Neuron (in vitro differentiated cells): Measurements from ENCODE around the gene PMAIP1.

Experiments used
- H2AFZ ChIP-seq: one replicate; pipeline ENCODE4 v1.6.1; 2013; ENCODE audit warnings: low read depth, mild to moderate bottlenecking, inconsistent platforms, low read length, moderate library complexity
- H3K27me3 ChIP-seq: one replicate; pipeline ENCODE4 v1.6.1; 2013; ENCODE audit warnings: low read length; ENCODE audit not compliant: insufficient read depth
- H3K36me3 ChIP-seq: one replicate; pipeline ENCODE4 v1.6.1; 2013; ENCODE audit warnings: low read length; ENCODE audit not compliant: insufficient read depth
- H3K4me1 ChIP-seq: one replicate; pipeline ENCODE4 v1.6.1; 2013; ENCODE audit warnings: low read length; ENCODE audit not compliant: insufficient read depth
- H3K4me3 ChIP-seq: 2 replicates; pipeline ENCODE4 v1.5.1; 2013; ENCODE audit warnings: mild to moderate bottlenecking, low read length, moderate library complexity
- H3K9me3 ChIP-seq: one replicate; pipeline ENCODE4 v1.6.1; 2013; ENCODE audit warnings: low read length

PMAIP1 gene

DNA sequence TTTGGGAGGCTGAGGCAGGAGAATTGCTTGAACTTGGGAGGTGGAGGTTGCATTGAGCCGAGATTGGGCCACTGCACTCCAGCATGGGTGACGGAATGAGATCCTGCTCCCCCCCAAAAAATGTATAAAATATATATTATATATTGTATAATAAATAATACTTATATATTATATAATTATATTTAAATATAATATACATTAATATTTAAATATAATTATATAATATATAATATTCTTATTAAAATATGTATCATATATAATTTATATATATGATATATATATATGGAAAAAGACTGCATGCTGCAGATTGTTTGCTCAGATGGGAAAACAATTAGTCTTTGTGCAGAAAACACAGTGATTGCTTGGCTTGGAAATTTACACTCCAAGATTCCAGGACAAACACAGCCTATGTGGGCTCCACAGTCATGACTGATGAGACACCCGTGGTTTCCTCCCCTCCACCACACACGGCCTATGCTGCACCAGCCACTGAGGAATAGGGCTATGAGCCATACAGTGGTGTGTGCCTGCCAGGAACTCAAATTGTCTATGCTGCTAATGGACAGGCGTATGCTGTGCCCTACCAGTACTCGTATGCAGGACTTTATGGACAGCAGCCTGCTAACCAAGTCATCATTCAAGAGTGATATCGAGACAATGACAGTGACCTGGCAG is 30.0 kb downstream of the PMAIP1 start:
- peaks cover 5% of the 10 kb centered on the region for H3K27me3 ChIP-seq
- H3K4me1 ChIP-seq, result no peaks in the 10 kb centered on the region
- no peak overlapping the region for H3K4me3 ChIP-seq
- H3K9me3 ChIP-seq, result no peaks in the 10 kb centered on the region
- H3K36me3 ChIP-seq, result no peaks in the 10 kb centered on the region
- H2AFZ ChIP-seq, result no peak overlapping the region

DNA sequence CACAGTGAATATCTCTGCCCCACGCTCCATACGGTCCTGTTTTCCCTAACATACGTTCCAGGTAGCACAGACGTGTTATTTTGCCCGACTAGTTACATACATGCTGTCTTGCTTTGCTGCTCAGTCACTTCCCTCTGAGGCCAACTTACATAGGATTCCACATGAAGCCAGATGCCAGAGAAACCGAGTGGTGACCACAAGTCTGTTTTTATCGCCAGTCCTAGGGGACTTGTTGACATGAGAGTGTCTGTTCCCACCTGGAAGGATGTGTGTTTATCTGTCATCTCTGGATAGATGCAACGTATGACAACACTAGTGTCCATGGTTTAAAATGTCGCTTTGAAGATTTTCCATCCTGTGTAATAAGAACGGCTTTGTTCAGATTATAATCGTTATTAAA is 32.6 kb downstream of the PMAIP1 start:
- Histone ChIP-seq H3K36me3 (no peaks in the 10 kb centered on the region), H2AFZ (no peak overlapping the region), H3K4me3 (no peak overlapping the region), H3K4me1 (no peaks in the 10 kb centered on the region), H3K27me3 (peaks cover 5% of the 10 kb centered on the region), H3K9me3 (no peaks in the 10 kb centered on the region)

DNA sequence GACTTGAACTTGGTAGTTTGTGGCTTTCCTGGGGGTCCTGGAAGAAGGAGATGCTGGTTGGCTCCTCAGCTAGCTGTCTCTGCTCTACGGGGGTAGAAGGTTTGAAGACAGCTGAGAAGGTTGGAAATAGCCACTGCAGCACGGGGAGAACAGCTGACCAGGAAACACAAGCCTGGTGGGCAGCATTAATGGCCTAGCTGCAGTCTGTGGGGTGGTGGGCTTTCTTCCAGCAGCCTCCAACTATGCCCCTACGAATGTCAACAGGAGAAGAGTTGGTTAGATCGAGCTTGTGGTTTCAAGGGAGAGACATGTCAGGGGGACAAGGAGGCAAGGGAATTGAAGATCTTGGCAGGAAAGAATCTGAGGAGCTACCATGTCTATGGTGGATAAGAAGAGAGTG is 38.9 kb downstream of the PMAIP1 start:
- Histone ChIP-seq H3K36me3 (no peaks in the 10 kb centered on the region), H2AFZ (no peak overlapping the region), H3K9me3 (no peaks in the 10 kb centered on the region), H3K4me3 (no peak overlapping the region), H3K27me3 (no peaks in the 10 kb centered on the region), H3K4me1 (no peaks in the 10 kb centered on the region)

DNA sequence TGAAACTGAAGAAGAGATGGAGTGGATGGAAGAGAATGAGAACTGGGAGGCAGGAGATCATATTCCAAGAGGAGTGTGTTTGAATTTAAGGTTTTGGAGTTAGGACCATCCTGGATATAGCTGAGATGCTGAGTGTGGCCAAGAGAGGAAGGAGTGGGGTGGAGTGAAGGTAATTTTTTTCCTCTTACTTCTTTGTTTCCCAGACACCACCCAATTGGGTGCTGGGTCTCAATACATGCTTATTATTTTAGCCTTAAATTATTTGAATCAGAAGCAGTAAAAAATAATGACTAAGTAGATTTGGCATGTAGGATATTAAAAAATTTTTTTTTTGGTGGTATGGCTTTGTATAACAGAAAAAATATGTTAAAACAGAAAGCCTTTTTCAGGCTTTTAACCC is 39.3 kb downstream of the PMAIP1 start:
- Histone ChIP-seq H3K4me1 (no peaks in the 10 kb centered on the region), H3K9me3 (no peaks in the 10 kb centered on the region), H2AFZ (no peak overlapping the region), H3K27me3 (no peaks in the 10 kb centered on the region), H3K36me3 (no peaks in the 10 kb centered on the region), H3K4me3 (no peak overlapping the region)

DNA sequence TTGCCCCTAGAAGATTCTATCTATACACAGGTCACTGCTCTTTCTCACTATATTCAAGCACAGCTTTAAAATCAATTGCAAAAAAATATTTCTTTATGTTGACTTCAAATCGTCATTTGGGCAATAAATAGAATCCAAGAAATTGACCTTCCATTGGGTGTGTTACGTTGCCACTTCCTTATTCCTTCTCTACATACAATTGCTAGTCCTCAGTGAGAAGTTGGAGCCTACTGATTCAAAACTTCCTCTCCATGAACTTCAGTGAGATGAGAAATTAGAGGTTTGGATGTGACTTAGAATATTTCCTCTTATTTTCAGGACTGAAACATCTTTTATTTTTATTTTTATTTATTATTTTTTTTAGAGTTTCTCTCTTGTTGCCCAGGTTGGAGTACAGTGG is 40.3 kb downstream of the PMAIP1 start:
- Histone ChIP-seq H2AFZ (no peak overlapping the region), H3K36me3 (no peaks in the 10 kb centered on the region), H3K27me3 (no peaks in the 10 kb centered on the region), H3K4me1 (no peaks in the 10 kb centered on the region), H3K4me3 (no peak overlapping the region), H3K9me3 (no peaks in the 10 kb centered on the region)

DNA sequence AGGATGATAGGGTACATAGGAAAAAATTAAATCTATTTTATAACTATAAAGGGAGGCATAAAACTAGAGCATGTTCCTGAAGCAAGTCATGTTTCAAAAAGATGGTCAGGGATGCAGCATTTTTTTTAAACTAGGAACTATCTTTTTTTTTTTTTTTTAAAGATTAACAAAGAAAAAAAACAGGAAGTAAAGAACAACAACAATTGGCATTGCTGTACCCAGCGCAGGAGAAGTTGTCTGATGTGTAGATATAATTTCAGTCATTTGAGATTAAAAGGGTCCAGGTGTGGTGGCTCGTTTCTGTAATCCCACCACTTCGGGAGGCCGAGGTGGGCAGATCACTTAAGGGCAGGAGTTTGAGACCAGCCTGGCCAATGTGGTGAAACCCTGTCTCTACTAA is 41.5 kb downstream of the PMAIP1 start:
- no peaks in the 10 kb centered on the region for H3K9me3 ChIP-seq

DNA sequence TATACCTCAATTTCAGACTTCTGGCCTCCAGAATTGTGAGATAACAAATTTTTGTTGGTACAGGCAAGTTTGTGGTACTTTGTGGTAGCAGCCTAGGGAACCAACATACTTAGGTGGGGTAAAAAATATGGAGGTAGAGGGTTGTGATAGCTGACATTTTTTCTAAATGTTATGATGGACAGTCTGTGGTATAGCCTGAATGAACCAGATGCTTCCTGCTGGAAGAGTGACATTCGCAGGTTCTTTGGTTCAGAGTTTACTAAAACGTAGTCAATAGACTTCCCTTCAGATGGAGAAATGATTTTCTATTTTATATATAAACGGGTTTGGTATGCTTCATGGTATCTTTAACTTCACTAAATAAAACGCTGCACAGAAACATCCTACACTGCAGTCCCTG is 42.8 kb downstream of the PMAIP1 start:
- Histone ChIP-seq H3K9me3 (no peaks in the 10 kb centered on the region), H2AFZ (no peak overlapping the region), H3K27me3 (no peaks in the 10 kb centered on the region), H3K4me1 (no peaks in the 10 kb centered on the region), H3K4me3 (no peak overlapping the region), H3K36me3 (no peaks in the 10 kb centered on the region)

More for the DNA sequence above, 41.5 kb downstream of the PMAIP1 start:
- no peaks in the 10 kb centered on the region for H3K4me1 ChIP-seq
- no peaks in the 10 kb centered on the region for H3K36me3 ChIP-seq
- H2AFZ ChIP-seq, result no peak overlapping the region
- no peak overlapping the region for H3K4me3 ChIP-seq
- H3K27me3 ChIP-seq, result no peaks in the 10 kb centered on the region

DNA sequence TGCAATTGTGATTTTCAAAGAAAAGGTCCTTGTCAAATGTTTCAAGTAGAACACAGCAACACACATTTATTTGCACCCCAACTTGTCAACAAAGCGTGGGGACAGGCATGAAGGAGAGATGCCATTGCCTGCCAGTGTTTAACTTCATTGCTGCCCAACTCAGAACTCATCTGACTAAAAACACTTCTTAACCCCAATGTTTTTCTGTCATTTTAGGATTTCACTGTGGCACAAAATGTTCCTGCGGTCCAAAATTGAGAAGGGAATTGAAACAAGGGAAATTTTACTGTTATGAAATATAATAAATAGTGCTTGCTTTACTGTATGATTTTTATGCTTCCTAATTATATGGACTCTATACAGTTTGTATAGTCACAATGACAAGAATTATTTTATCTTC is 45.7 kb downstream of the PMAIP1 start:
- H3K4me1 ChIP-seq, result no peaks in the 10 kb centered on the region

DNA sequence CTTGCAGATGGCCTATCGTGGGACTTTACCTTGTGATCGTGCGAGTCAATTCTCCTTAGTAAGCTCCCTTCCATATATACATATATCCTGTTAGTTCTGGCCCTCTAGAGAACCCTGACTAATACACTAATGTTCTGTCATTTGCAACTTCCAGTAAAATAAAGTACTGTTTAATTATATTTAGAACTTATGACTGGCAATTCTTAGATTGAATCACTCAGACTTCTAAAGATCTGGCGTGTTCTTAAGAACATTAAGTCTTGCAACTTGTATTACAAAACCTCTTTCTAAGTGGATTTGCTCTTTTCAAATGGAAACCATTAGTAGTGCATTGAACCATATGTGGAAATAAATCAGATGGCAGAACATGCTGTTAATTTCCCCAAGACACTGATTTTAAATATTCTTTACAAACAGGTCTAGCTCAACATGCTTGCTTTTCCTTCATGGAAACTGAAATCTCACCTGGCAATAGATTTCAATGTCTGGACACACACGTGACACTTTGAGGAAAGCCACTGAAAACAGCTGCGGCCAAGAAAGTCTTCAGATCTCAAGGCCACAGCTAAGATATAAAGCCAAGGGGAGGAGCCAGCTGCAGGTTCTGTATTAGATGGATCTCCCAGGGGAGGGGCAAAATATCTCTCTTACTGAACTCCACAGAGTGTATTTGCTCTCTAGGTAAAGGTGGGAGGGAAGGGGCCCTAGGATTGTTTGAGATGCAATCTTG is 50.6 kb downstream of the PMAIP1 start:
- H3K27me3 ChIP-seq, result no peaks in the 10 kb centered on the region
- no peaks in the 10 kb centered on the region for H3K9me3 ChIP-seq
- no peaks in the 10 kb centered on the region for H3K4me1 ChIP-seq
- H2AFZ ChIP-seq, result no peak overlapping the region
- no peaks in the 10 kb centered on the region for H3K36me3 ChIP-seq
- no peak overlapping the region for H3K4me3 ChIP-seq

More for the DNA sequence above, 45.7 kb downstream of the PMAIP1 start:
- Histone ChIP-seq H2AFZ (no peak overlapping the region), H3K9me3 (no peaks in the 10 kb centered on the region), H3K36me3 (no peaks in the 10 kb centered on the region), H3K27me3 (no peaks in the 10 kb centered on the region), H3K4me3 (no peak overlapping the region)

DNA sequence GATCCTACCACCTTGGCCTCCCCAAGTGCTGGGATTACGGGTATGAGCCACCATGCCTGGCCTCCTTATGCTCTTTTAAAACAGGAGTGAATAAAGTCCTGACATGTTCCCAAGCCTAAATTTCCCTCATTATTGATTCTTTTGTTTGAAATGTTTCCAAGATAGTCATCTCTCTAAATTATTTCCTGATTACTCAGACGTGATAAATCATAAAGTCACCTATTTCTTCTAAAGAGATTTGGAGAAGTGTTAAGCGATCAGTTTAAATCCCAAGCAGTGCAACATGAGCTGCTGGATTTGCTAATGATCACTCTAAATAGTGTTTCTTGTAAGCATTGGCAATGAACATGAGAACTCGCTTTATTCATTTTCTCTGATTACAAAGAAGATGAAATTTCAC is 51.8 kb downstream of the PMAIP1 start:
- no peaks in the 10 kb centered on the region for H3K36me3 ChIP-seq
- H3K4me1 ChIP-seq, result no peaks in the 10 kb centered on the region
- H2AFZ ChIP-seq, result no peak overlapping the region
- no peaks in the 10 kb centered on the region for H3K9me3 ChIP-seq
- H3K27me3 ChIP-seq, result no peaks in the 10 kb centered on the region
- H3K4me3 ChIP-seq, result no peak overlapping the region

DNA sequence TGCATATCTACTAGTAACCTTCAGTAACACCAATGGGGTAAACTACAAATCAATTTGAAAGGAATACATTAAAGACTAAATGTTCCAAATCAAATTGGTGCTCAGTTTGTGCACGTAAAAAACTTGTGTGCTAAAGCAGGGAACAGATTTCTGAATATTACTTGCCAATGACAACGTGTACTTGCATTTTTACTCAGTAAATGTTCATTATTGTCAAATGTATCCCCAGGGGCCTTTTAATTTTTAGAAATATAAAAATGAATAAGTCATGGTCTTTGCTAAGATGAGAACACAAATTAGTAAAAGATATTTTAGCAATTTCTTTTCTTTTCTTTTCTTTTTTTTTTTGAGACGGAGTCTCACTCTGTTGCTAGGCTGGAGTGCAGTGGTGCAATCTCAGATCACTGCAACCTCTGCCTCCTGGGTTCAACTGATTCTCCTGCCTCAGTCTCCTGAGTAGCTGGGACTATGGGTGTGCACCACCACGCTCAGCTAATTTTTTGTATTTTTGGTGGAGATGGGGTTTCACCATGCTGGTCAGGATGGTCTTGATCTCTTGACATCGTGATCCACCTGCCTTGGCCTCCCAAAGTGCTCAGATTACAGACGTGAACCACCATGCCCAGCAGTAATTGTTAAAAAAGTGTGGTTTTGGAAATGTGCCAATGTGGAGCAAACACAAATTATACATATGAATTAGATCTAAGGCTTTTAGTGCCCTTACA is 52.6 kb downstream of the PMAIP1 start:
- Histone ChIP-seq H3K4me1 (no peaks in the 10 kb centered on the region), H3K4me3 (no peak overlapping the region), H3K9me3 (no peaks in the 10 kb centered on the region), H3K36me3 (no peaks in the 10 kb centered on the region), H2AFZ (no peak overlapping the region), H3K27me3 (no peaks in the 10 kb centered on the region)
